Heart left ventricle (tissue), 16 donors: ENCODE data around the gene VWA3B. TPM values are rescaled to one million over a fixed set of nuclear protein-coding genes. Genes with fewer than 3 reads are reported as not detected.

Experiments
- ATAC-seq, 4 donors: fragments of 200-7000 bp; cut with Tn5 transposase; one replicate each; pipeline ENCODE4 v1.9.1; 2020 to 2022; ENCODE audit warnings: moderate library complexity in 4 of 4, mild to moderate bottlenecking in 3 of 4, moderate number of reproducible peaks in 1 of 4
- DNase-seq, 5 donors: peaks; one replicate each; pipeline ENCODE4 v3.0.0-alpha.2; 2020
- H3K27ac ChIP-seq, 12 donors: fragments of 200-600 bp; sonication (generic) in 4 of 12; one replicate each; pipeline versions ENCODE4 v1.5.0 to v1.8.0; 2016 to 2022; ENCODE audit warnings: mild to moderate bottlenecking in 2 of 12
- H3K27me3 ChIP-seq, 9 donors: fragments of 200-600 bp; sonication (generic) in 2 of 9; one replicate each; pipeline versions ENCODE4 v1.5.1 to v1.8.0; 2016 to 2022; ENCODE audit warnings: mild to moderate bottlenecking in 3 of 9
- H3K36me3 ChIP-seq, 9 donors: fragments of 200-600 bp; sonication (generic) in 2 of 9; one replicate each; pipeline versions ENCODE4 v1.5.0 to v1.8.0; 2018 to 2022; ENCODE audit warnings: mild to moderate bottlenecking in 2 of 9
- H3K4me1 ChIP-seq, 12 donors: fragments of 200-600 bp; sonication (generic) in 4 of 12; one replicate each; pipeline versions ENCODE4 v1.5.0 to v1.8.0; 2016 to 2022; ENCODE audit warnings: mild to moderate bottlenecking in 3 of 12
- H3K4me3 ChIP-seq, 12 donors: fragments of 200-600 bp; sonication (generic) in 4 of 12; one replicate each; pipeline versions ENCODE4 v1.5.0 to v1.8.0; 2017 to 2022; ENCODE audit warnings: mild to moderate bottlenecking in 9 of 12, moderate library complexity in 4 of 12
- H3K9me3 ChIP-seq, 12 donors: fragments of 200-600 bp; sonication (generic) in 4 of 12; one replicate each; pipeline versions ENCODE4 v1.5.0 to v1.8.0; 2016 to 2022; ENCODE audit warnings: mild to moderate bottlenecking in 1 of 12
- POLR2A ChIP-seq, 2 donors: fragments of 450-650 bp; IDR thresholded peaks; one replicate each; pipeline ENCODE4 v1.6.1; 2017; ENCODE audit warnings: antibody characterized with exemption in 2 of 2, mild to moderate bottlenecking in 2 of 2, moderate library complexity in 2 of 2
- WGBS, 4 donors: extraction: QIAGEN DNeasy Blood & Tissue Kit in 2 of 4; methylation state at CpG; one replicate each; pipeline versions ENCODE4 v1.1.5 to v1.1.7; 2013 to 2018; 5-methylcytosine and 5-hydroxymethylcytosine counted together
- intact Hi-C, 10 donors: fragments of 100-400 bp; cut with DNase I; formaldehyde crosslinking; loops; one replicate each; pipeline versions ENCODE4 v1.11.1 to v1.14.2; 2022
- polyA plus RNA-seq, 2 donors: library from polyadenylated mRNA; stranded (reverse); fragments of 200-250 nt; gene quantifications; one replicate each; pipeline ENCODE4 v1.2.3, GENCODE V29; 2013
- total RNA-seq, 9 donors: library from RNA; depleted of rRNA in 2 of 9; stranded (reverse); fragments of >200 nt in 2 of 9; fragmentation: NEBNext Ultra II Directional in 3 of 9; extraction: Animal tissue kit (Norgen Biotek cat#: 25700) in 3 of 9; gene quantifications; one replicate each; pipeline versions ENCODE4 v1.1.0 to v1.2.4, GENCODE V29; 2016 to 2023
- TF ChIP-seq, protein P1 (sequence below), 12 donors: fragments of 200-600 bp; sonication (generic) in 4 of 12; IDR thresholded peaks; one replicate each; pipeline versions ENCODE4 v1.5.0 to v1.8.0; 2018 to 2022; ENCODE audit warnings: antibody characterized with exemption in 12 of 12, mild to moderate bottlenecking in 5 of 12
- donor health status: ischemic (EF 13 %, LVEDD 7.1; RV severe dilation, severe dysfunction).
- donor health status: healthy with polysubstance abuse.
- donor health status: DM: no; HTN: yes; CAD: no.
- donor health status: DM: no; HTN: no; CAD: no.
- donor health status: ischemic (EF 25% LVEDD 6.9; RV normal size, moderate dysfunction).
- donor health status: ischemic (EF 25% LVEDD 5.7; RV mildly dilated, moderate dysfunction).
- donor health status: healthy.
- donor health status: DM: yes; HTN: yes; CAD: no.
- donor health status: ischemic (EF 35%, LVEDD 5.7; RV mildly dilated, moderate dysfunction).
- donor health status: nonischemic (EF 11% LVEDD 7.7; RV severe dilation, severe dysfunction).
- donor health status: DM: yes; HTN: yes; CAD: no.
- donor health status: PGD.
- donor health status: ischemic (EF 29% LVEDD 5.4; RV normal size, mild dysfunction).
- donor health status: nonischemic (EF 23%, LVEDD 6.1; RV moderate dilation, normal function).

The VWA3B gene
- total and polyA plus RNA-seq, 11 donors: 0.11 to 0.61 (median 0.24) TPM; not detected in 1

DNA sequence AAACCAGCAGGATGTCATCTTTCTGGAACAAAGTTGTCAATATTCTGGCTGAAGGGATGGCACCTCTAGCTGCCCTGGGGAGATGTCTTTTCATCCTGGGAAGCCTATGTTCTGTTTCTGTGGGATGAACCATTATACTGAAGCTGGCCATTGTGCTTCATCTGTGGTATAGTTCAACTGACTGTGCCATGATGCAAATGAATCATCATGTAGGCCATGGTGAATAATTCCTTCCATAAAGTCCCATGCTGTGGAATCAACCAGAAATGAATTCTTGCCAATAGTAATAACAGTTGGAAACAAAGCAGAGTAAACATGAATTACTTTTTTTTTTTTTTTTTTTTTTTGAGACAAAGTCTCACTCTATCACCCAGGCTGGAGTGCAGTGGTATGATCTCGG lies 195.1 kb downstream of the VWA3B start:
- Histone ChIP-seq H3K27ac (no peak overlapping the region), H3K4me3 (no peak overlapping the region), H3K27me3 (peaks cover 0 to 24% (median 3%) of the 10 kb centered on the region in 9 donors), H3K9me3 (peaks cover 0 to 19% (median 2%) of the 10 kb centered on the region in 12 donors), H3K36me3 (no peaks in the 10 kb centered on the region), H3K4me1 (no peaks in the 10 kb centered on the region)
- intact Hi-C loops: no loop called here
- DNase-seq: no peak
- no peak for TF ChIP-seq POLR2A (IDR thresholded peaks at IDR 0.05)
- TF ChIP-seq, protein P1, sequence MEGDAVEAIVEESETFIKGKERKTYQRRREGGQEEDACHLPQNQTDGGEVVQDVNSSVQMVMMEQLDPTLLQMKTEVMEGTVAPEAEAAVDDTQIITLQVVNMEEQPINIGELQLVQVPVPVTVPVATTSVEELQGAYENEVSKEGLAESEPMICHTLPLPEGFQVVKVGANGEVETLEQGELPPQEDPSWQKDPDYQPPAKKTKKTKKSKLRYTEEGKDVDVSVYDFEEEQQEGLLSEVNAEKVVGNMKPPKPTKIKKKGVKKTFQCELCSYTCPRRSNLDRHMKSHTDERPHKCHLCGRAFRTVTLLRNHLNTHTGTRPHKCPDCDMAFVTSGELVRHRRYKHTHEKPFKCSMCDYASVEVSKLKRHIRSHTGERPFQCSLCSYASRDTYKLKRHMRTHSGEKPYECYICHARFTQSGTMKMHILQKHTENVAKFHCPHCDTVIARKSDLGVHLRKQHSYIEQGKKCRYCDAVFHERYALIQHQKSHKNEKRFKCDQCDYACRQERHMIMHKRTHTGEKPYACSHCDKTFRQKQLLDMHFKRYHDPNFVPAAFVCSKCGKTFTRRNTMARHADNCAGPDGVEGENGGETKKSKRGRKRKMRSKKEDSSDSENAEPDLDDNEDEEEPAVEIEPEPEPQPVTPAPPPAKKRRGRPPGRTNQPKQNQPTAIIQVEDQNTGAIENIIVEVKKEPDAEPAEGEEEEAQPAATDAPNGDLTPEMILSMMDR (IDR thresholded peaks at IDR 0.05): no peak
- 85 to 96% (median 93%) methylated on average over 1 of the region's 1 CpG for WGBS, 4 donors
- no peak for ATAC-seq

DNA sequence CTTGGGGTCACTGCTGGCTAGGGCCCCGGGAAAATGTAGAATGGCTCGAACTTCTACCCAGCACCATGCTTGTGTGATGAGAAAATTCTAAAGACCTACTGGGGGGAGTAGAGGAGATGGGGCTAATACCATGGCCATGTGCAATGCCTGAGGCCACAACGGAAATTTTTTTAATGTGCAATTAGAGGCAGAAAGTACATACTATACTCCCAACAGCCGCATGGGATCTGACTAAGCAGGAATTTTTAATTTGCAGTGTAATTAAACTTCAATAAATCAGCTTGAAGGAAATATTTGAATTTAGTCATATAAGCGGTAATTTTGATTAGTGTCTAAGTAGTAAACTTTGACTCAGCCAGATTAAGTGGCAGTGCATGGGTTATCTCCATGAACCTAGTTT lies 206.1 kb downstream of the VWA3B start:
- ATAC-seq: no peak
- 92 to 94% (median 93%) methylated on average over 5 of the region's 5 CpGs for WGBS, 4 donors
- H3K27me3 ChIP-seq: no peaks in the 10 kb centered on the region

DNA sequence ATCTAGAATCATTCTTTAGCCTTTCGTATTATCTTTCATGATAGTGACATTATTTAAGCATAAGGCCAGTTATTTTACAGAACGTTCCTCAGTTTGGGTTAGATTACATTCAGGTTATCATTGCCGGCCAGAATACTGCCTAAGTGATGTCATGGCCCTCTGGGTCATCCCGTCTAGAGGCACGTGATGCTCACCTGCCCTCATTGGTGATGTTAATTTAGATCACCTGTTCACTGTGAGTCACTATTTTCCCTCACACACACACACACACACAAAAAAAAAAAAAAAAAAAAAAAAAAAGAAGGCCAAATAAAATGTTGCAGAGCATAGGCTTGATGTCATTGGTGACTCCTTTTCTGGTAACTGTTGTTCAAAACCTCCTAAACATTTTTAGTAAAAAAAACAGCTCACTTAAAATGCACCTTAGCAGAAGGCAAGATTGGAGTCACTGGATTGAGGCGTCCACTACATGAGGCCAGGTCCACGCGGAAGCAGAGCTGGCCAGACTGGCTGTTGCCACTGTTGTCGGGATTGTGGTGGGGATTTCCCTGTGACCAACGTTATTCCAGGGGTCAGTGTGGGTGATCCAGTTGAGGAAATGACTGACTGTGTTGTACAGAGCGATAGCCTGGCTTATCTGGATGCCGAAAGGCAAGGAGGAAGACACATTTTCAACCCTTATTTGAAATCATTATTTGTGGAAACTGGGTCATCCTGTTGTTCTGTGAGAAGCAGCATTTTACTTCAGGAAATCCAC lies 207.1 kb downstream of the VWA3B start:
- TF ChIP-seq, protein P1 (IDR thresholded peaks at IDR 0.05): no peak
- TF ChIP-seq POLR2A (IDR thresholded peaks at IDR 0.05): no peak
- 66 to 68% (median 67%) methylated on average over 12 of the region's 12 CpGs for WGBS, 4 donors
- peaks cover 0 to 10% (median 0%) of the 10 kb centered on the region in 12 donors for H3K9me3 ChIP-seq
- no peaks in the 10 kb centered on the region for H3K4me1 ChIP-seq
- H3K27me3 ChIP-seq: no peaks in the 10 kb centered on the region
- no peak overlapping the region for H3K4me3 ChIP-seq
- intact Hi-C loops: no loop called here
- no peak overlapping the region for H3K27ac ChIP-seq
- ATAC-seq: peak in 3 of 4 donors; percentile 37 to 83 (median 69)
- H3K36me3 ChIP-seq: no peaks in the 10 kb centered on the region
- no peak for DNase-seq

More for the DNA sequence above, 206.1 kb downstream of the VWA3B start:
- no peaks in the 10 kb centered on the region for H3K36me3 ChIP-seq
- DNase-seq: no peak
- H3K27ac ChIP-seq: no peak overlapping the region
- no peaks in the 10 kb centered on the region for H3K4me1 ChIP-seq
- intact Hi-C loops: no loop called here
- TF ChIP-seq POLR2A (IDR thresholded peaks at IDR 0.05): no peak
- TF ChIP-seq, protein P1 (IDR thresholded peaks at IDR 0.05): no peak
- H3K9me3 ChIP-seq: peaks cover 0 to 10% (median 0%) of the 10 kb centered on the region in 12 donors
- H3K4me3 ChIP-seq: no peak overlapping the region

DNA sequence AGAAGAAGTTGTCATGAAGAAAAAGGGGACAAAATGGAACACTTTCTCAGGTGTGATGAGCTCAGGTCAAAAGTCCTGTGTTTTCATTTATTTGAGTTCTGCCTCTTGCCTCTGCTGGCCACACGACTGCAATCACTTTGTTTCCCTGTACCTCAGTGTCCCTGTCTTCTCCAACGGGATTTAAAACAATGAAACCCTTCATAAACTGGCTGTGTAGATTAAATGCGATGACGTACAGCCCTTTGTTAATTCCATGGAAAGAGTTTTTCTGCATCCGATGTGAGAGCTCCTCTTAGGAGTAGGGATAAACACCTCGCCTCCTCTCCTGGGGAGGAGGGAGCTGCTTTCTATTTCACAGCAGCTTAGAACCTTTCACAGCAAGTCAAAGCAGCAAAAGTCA lies 207.7 kb downstream of the VWA3B start:
- WGBS, 4 donors: 54 to 66% (median 57%) methylated on average over 6 of the region's 6 CpGs
- H3K4me3 ChIP-seq: no peak overlapping the region
- no peak overlapping the region for H3K27ac ChIP-seq
- peaks cover 0 to 8% (median 0%) of the 10 kb centered on the region in 12 donors for H3K9me3 ChIP-seq
- intact Hi-C loops: no loop called here
- TF ChIP-seq, protein P1 (IDR thresholded peaks at IDR 0.05): no peak
- TF ChIP-seq POLR2A (IDR thresholded peaks at IDR 0.05): no peak
- H3K4me1 ChIP-seq: no peaks in the 10 kb centered on the region
- no peaks in the 10 kb centered on the region for H3K36me3 ChIP-seq
- ATAC-seq (no peak), DNase-seq (no peak)
- no peaks in the 10 kb centered on the region for H3K27me3 ChIP-seq
